OCI-LY7 (cell line): ENCODE results near the gene RSPH3.

ENCODE experiments used
- EZH2phosphoT487 ChIP-seq: fragments of 200-600 bp; sonication (generic); IDR thresholded peaks from 2 replicates; pipeline ENCODE4 v1.6.1; 2018; ENCODE audit warnings: low read depth, borderline replicate concordance, mild to moderate bottlenecking, mixed run types, antibody characterized with exemption, low read length, moderate library complexity, mixed read lengths
- TF ChIP-seq, protein P1 (sequence below): fragments of 200-600 bp; sonication (generic); conservative IDR thresholded peaks from 2 replicates; pipeline ENCODE4 v1.5.1; 2014; ENCODE audit warnings: mild to moderate bottlenecking, antibody characterized with exemption, low read length, moderate library complexity, mixed read lengths

DNA sequence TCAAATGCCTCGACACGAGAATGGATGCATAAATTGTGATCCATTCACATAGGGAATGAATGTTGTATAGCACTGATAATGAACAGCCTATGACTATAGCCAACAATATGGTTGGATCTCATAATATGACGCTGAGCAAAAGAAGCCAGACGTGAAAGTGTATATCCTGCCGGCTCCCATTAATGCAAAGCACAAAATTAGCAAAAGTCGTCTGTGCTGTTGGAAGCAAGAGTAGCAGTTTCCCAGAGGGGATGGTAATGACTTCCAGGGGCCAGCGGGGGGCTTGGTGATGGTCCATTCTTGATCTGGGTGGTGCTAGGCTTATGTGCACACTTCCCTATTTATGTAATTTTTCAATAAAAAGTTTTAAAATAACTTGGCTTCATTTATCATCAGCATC, 45.8 kb upstream of the RSPH3 start:
- TF ChIP-seq, protein P1, sequence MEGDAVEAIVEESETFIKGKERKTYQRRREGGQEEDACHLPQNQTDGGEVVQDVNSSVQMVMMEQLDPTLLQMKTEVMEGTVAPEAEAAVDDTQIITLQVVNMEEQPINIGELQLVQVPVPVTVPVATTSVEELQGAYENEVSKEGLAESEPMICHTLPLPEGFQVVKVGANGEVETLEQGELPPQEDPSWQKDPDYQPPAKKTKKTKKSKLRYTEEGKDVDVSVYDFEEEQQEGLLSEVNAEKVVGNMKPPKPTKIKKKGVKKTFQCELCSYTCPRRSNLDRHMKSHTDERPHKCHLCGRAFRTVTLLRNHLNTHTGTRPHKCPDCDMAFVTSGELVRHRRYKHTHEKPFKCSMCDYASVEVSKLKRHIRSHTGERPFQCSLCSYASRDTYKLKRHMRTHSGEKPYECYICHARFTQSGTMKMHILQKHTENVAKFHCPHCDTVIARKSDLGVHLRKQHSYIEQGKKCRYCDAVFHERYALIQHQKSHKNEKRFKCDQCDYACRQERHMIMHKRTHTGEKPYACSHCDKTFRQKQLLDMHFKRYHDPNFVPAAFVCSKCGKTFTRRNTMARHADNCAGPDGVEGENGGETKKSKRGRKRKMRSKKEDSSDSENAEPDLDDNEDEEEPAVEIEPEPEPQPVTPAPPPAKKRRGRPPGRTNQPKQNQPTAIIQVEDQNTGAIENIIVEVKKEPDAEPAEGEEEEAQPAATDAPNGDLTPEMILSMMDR, result peak; percentile 58
- TF ChIP-seq EZH2phosphoT487, result no peak
